Heart right ventricle (tissue), 16 donors: ENCODE data around the gene DTX2. TPM values are rescaled to one million over a fixed set of nuclear protein-coding genes. Genes with fewer than 3 reads are reported as not detected.
"Not testable (repeated sequence)": the region's sequence is repeated elsewhere in the genome, so short reads cannot be mapped to it uniquely, and the experiment has no call there.

ENCODE experiments used
- ATAC-seq, 8 donors: fragments of 200-7000 bp; cut with Tn5 transposase; one replicate each; pipeline ENCODE4 v1.9.1; 2020; ENCODE audit warnings: mild to moderate bottlenecking in 8 of 8, moderate library complexity in 8 of 8, moderate number of reproducible peaks in 1 of 8
- DNase-seq, 2 donors: peaks; one replicate each; pipeline ENCODE4 v3.0.0-alpha.2; 2020
- H3K27ac ChIP-seq, 10 donors: fragments of 200-600 bp; sonication (generic) in 2 of 10; one replicate each; pipeline versions ENCODE4 v1.5.0 to v1.8.0; 2020 to 2022; ENCODE audit warnings: mild to moderate bottlenecking in 3 of 10
- H3K27me3 ChIP-seq, 7 donors: fragments of 200-600 bp; one replicate each; pipeline ENCODE4 v1.8.0; 2021 to 2022; ENCODE audit warnings: mild to moderate bottlenecking in 2 of 7
- H3K36me3 ChIP-seq, 9 donors: fragments of 200-600 bp; sonication (generic) in 1 of 9; one replicate each; pipeline versions ENCODE4 v1.5.0 to v1.8.0; 2020 to 2022; ENCODE audit warnings: mild to moderate bottlenecking in 2 of 9
- H3K4me1 ChIP-seq, 9 donors: fragments of 200-600 bp; sonication (generic) in 1 of 9; one replicate each; pipeline versions ENCODE4 v1.5.0 to v1.8.0; 2020 to 2022; ENCODE audit warnings: mild to moderate bottlenecking in 4 of 9
- H3K4me3 ChIP-seq, 10 donors: fragments of 200-600 bp; sonication (generic) in 2 of 10; one replicate each; pipeline versions ENCODE4 v1.5.0 to v1.8.0; 2020 to 2022; ENCODE audit warnings: mild to moderate bottlenecking in 7 of 10, moderate library complexity in 2 of 10
- H3K9me3 ChIP-seq, 11 donors: fragments of 200-600 bp in 10 of 11; sonication (generic) in 2 of 11; one replicate each; pipeline versions ENCODE4 v1.5.0 to v1.8.0; 2013 to 2022; ENCODE audit warnings: mild to moderate bottlenecking in 2 of 11, control low read depth in 1 of 11, moderate library complexity in 1 of 11
- WGBS, 2 donors: extraction: QIAGEN DNeasy Blood & Tissue Kit; methylation state at CpG; one replicate each; pipeline ENCODE4 v1.1.7; 2013; ENCODE audit warnings: inconsistent platforms in 1 of 2; 5-methylcytosine and 5-hydroxymethylcytosine counted together
- intact Hi-C, 10 donors: fragments of 100-400 bp; cut with DNase I; formaldehyde crosslinking; loops; one replicate each; pipeline versions ENCODE4 v1.11.1 to v1.14.2; 2022
- polyA plus RNA-seq, 2 donors: library from polyadenylated mRNA; stranded (reverse); fragments of 200-250 nt; gene quantifications; one replicate each; pipeline ENCODE4 v1.2.3, GENCODE V29; 2013
- total RNA-seq, 10 donors: library from RNA; stranded (reverse); fragmentation: NEBNext Ultra II Directional in 3 of 10; extraction: Animal tissue kit (Norgen Biotek cat#: 25700) in 3 of 10; gene quantifications; one replicate each; pipeline versions ENCODE4 v1.2.1 to v1.2.4, GENCODE V29; 2021 to 2023
- donor health status: Arrhythmogenic right ventricular cardiomyopathy.
- donor health status: ischemic (EF 13 %, LVEDD 7.1; RV severe dilation, severe dysfunction).
- donor health status: healthy with polysubstance abuse.
- donor health status: DM: no; HTN: yes; CAD: no.
- donor health status: DM: no; HTN: no; CAD: no.
- donor health status: ischemic (EF 25% LVEDD 6.9; RV normal size, moderate dysfunction).
- donor health status: ischemic (EF 25% LVEDD 5.7; RV mildly dilated, moderate dysfunction).
- donor health status: healthy.
- donor health status: DM: yes; HTN: yes; CAD: no.
- donor health status: Ischemic cardiomyopathy.
- donor health status: ischemic (EF 35%, LVEDD 5.7; RV mildly dilated, moderate dysfunction).
- donor health status: nonischemic (EF 11% LVEDD 7.7; RV severe dilation, severe dysfunction).
- donor health status: DM: yes; HTN: yes; CAD: no.
- donor health status: PGD.
- donor health status: ischemic (EF 29% LVEDD 5.4; RV normal size, mild dysfunction).
- donor health status: nonischemic (EF 23%, LVEDD 6.1; RV moderate dilation, normal function).

Gene DTX2
- total and polyA plus RNA-seq, 12 donors, result 5.8 to 23.4 (median 8.6) TPM

- peaks cover 0 to 22% (median 0%) of the 10 kb centered on the region in 9 donors for H3K36me3 ChIP-seq
- H3K4me3 ChIP-seq, H3K4me1 ChIP-seq, H3K27ac ChIP-seq, H3K27me3 ChIP-seq, DNase-seq, intact Hi-C loops, H3K9me3 ChIP-seq: not testable (repeated sequence)
- WGBS, 2 donors, result 93 to 94% methylated on average over 6 to 8 of the region's 10 CpGs
- peak in 1 of 8 donors; percentile 6 for ATAC-seq
Measured at GRCh38 chr7:76498583-76499200, 37.2 kb downstream of the DTX2 start.

GRCh38 chr7:76499201-76499923, 37.9 kb downstream of the DTX2 start:
- ATAC-seq, H3K4me1 ChIP-seq, intact Hi-C loops, H3K27me3 ChIP-seq, DNase-seq, H3K9me3 ChIP-seq, H3K27ac ChIP-seq, H3K4me3 ChIP-seq: not testable (repeated sequence)
- H3K36me3 ChIP-seq, result peaks cover 0 to 22% (median 0%) of the 10 kb centered on the region in 9 donors
- 85 to 95% methylated on average over 7 to 16 of the region's 28 CpGs for WGBS, 2 donors

GRCh38 chr7:76499924-76500241, 38.4 kb downstream of the DTX2 start:
- H3K27ac ChIP-seq, DNase-seq, H3K4me1 ChIP-seq, H3K4me3 ChIP-seq, H3K27me3 ChIP-seq, H3K9me3 ChIP-seq: not testable (repeated sequence)
- WGBS, 2 donors, result 66 to 72% methylated on average over 4 to 6 of the region's 19 CpGs
- H3K36me3 ChIP-seq, result peaks cover 0 to 24% (median 0%) of the 10 kb centered on the region in 9 donors
- peak in 2 of 8 donors; percentile 28 to 68 for ATAC-seq
- intact Hi-C loops, result loop anchor here in 1 of 10 donors (10.0 kb wide), 1 partner anchor 495 kb away; no protein-coding TSS in a partner anchor

GRCh38 chr7:76502224-76502623, 40.7 kb downstream of the DTX2 start:
- intact Hi-C loops, result loop anchor here in 1 of 10 donors (10.0 kb wide), 1 partner anchor 493 kb away; no protein-coding TSS in a partner anchor

DNA sequence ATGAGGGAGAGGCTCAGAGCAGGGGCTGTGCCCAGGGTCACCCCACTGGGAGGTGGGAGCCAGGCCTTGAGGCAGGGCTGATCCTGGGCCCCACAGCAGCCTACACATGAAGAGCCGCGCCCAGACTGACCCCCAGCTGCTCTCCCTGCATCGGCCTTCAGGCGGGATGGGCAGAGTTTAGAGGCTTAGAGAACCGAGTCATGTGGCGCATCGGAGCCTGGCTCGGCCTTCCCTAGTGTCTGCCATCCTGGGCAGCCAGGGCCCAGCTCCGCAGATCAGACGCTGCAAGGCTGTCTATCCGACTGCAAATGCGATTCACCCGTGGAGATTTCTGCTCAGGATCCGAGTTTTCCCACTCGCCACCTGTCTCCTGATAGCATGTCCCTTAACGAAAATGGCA, 41.3 kb downstream of the DTX2 start:
- not testable (repeated sequence) for ATAC-seq, H3K4me1 ChIP-seq, H3K27me3 ChIP-seq, DNase-seq, H3K27ac ChIP-seq, H3K9me3 ChIP-seq, H3K4me3 ChIP-seq
- intact Hi-C loops, result loop anchor here in 1 of 10 donors (10.0 kb wide), 1 partner anchor 492 kb away; no protein-coding TSS in a partner anchor
- 90 to 95% methylated on average over 16 of the region's 16 CpGs for WGBS, 2 donors
- peaks cover 0 to 47% (median 5%) of the 10 kb centered on the region in 9 donors for H3K36me3 ChIP-seq

More at GRCh38 chr7:76502224-76502623, 40.7 kb downstream of the DTX2 start:
- not testable (repeated sequence) for H3K9me3 ChIP-seq, ATAC-seq, H3K4me3 ChIP-seq, DNase-seq, H3K4me1 ChIP-seq, H3K27ac ChIP-seq, H3K27me3 ChIP-seq
- H3K36me3 ChIP-seq, result peaks cover 0 to 47% (median 5%) of the 10 kb centered on the region in 9 donors
- WGBS, 2 donors, result 81 to 85% methylated on average over 12 to 13 of the region's 13 CpGs

GRCh38 chr7:76503244-76503643, 41.7 kb downstream of the DTX2 start:
- H3K9me3 ChIP-seq, DNase-seq, H3K4me1 ChIP-seq, ATAC-seq, H3K4me3 ChIP-seq, H3K27me3 ChIP-seq, H3K27ac ChIP-seq: not testable (repeated sequence)
- WGBS, 2 donors, result 90 to 93% methylated on average over 12 of the region's 12 CpGs
- intact Hi-C loops, result loop anchor here in 1 of 10 donors (10.0 kb wide), 1 partner anchor 492 kb away; no protein-coding TSS in a partner anchor
- peaks cover 0 to 47% (median 5%) of the 10 kb centered on the region in 9 donors for H3K36me3 ChIP-seq

DNA sequence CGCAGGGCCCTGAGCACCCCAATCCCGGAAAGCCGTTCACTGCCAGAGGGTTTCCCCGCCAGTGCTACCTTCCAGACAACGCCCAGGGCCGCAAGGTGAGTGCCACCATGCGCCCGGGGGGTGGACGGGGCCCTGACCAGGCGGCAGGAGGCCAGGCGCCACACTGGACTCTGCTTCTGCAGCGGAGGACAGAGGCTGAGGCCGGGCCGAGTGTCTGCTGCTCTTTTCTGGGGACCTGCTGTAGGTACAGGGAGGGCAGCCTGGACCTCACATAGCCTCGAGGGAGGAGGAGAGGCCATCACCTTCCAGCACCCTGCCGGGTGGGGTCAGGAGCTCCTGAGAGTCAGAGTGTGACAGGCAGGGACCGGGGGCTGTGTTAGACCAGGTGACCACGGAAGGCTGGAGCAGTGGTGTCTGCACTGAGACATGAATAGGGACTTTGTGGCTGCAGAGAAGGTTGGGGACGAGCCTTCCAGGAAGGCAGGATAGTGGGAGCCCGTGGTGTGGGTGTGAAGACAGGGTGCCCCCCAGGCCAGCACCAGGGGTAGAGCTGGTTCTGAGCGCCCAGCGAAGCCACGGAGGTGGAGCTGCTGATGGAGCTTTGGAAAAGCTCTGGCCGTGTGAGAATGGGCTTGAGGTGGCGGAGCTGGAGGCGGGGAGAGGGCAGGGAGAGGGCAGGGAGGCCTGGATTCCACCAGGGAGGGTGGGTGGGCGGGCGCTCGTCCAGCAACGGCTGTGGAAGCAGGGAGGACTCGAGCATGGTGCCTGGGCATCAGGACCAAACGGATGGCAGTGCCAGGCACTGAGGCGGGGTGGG, 43.0 kb downstream of the DTX2 start:
- H3K4me1 ChIP-seq, H3K4me3 ChIP-seq, H3K27me3 ChIP-seq, H3K9me3 ChIP-seq, H3K27ac ChIP-seq, DNase-seq: not testable (repeated sequence)
- WGBS, 2 donors, result 87 to 90% methylated on average over 21 to 23 of the region's 33 CpGs
- H3K36me3 ChIP-seq, result peaks cover 0 to 47% (median 5%) of the 10 kb centered on the region in 9 donors
- intact Hi-C loops, result loop anchor here in 1 of 10 donors (10.0 kb wide), 1 partner anchor 490 kb away; no protein-coding TSS in a partner anchor
- ATAC-seq, result peak in 1 of 8 donors; percentile 4
